Thyroid gland (tissue), 4 donors: ENCODE data around the gene ENOX1. TPM values are rescaled to one million over a fixed set of nuclear protein-coding genes. Genes with fewer than 3 reads are reported as not detected.

ENCODE experiments used
- DNase-seq, 2 donors: peaks; one replicate each; pipeline ENCODE4 v3.0.0-alpha.2; 2019
- H3K27ac ChIP-seq, 3 donors: fragments of 200-600 bp; sonication (generic); 1 replicate in 2 of 3; 2 replicates in 1 of 3; pipeline ENCODE4 v1.5.1; 2016 to 2019; ENCODE audit warnings: mild to moderate bottlenecking in 1 of 3, moderate library complexity in 1 of 3
- H3K27me3 ChIP-seq: fragments of 200-600 bp; sonication (generic); one replicate; pipeline ENCODE4 v1.5.1; 2019
- H3K36me3 ChIP-seq, 2 donors: fragments of 200-600 bp; sonication (generic); one replicate each; pipeline ENCODE4 v1.5.1; 2016 to 2019
- H3K4me1 ChIP-seq, 2 donors: fragments of 200-600 bp; sonication (generic); one replicate each; pipeline ENCODE4 v1.5.1; 2017 to 2019
- H3K4me3 ChIP-seq, 3 donors: fragments of 200-600 bp; sonication (generic); replicated peaks in 1 of 3; 1 replicate in 2 of 3; 2 replicates in 1 of 3; pipeline ENCODE4 v1.5.1; 2016; ENCODE audit warnings: mild to moderate bottlenecking in 1 of 3
- H3K9me3 ChIP-seq: fragments of 200-600 bp; sonication (generic); one replicate; pipeline ENCODE4 v1.5.1; 2017
- CTCF ChIP-seq, 6 experiments: fragments of 200-600 bp in 3 of 6; fragments of 450-650 bp in 3 of 6; sonication (generic) in 3 of 6; IDR thresholded peaks; one replicate each; pipeline ENCODE4 v1.5.1; 2016 to 2019; ENCODE audit warnings: antibody characterized with exemption in 6 of 6, mild to moderate bottlenecking in 2 of 6, inconsistent platforms in 1 of 6, moderate library complexity in 1 of 6
- POLR2A ChIP-seq, 2 donors: fragments of 450-650 bp; IDR thresholded peaks; one replicate each; pipeline ENCODE4 v1.6.1; 2017; ENCODE audit warnings: antibody characterized with exemption in 2 of 2, mild to moderate bottlenecking in 2 of 2, moderate library complexity in 1 of 2
- WGBS, 2 donors: methylation state at CpG; one replicate each; pipeline ENCODE4 v1.1.5; 2017; 5-methylcytosine and 5-hydroxymethylcytosine counted together
- intact Hi-C: fragments of 100-400 bp; cut with DNase I; formaldehyde crosslinking; loops from one replicate; pipeline ENCODE4 v1.15.1; 2023
- total RNA-seq, 4 donors: library from RNA; depleted of rRNA; stranded (reverse); fragments of >200 nt; gene quantifications; one replicate each; pipeline ENCODE4 v1.2.3, GENCODE V29; 2016

ENOX1 gene
- total RNA-seq, 4 donors from 2014 or later = 0.13 to 1.8 (median 0.31) TPM

- TF ChIP-seq CTCF (IDR thresholded peaks at IDR 0.05) (no peak), POLR2A (IDR thresholded peaks at IDR 0.05) (no peak)
- 15 to 27% methylated on average over 1 of the region's 1 CpG for WGBS, 2 donors
- DNase-seq = peak; percentile 2 to 7
- Histone ChIP-seq H3K4me3 (no peak overlapping the region), H3K9me3 (no peaks in the 10 kb centered on the region), H3K27me3 (no peaks in the 10 kb centered on the region), H3K4me1 (no peaks in the 10 kb centered on the region), H3K36me3 (no peaks in the 10 kb centered on the region), H3K27ac (no peak overlapping the region)
- intact Hi-C loops = no loop called here
These were observed 122.0 kb downstream of the ENOX1 start for GRCh38 chr13:43664700-43665191.

- H3K9me3 ChIP-seq = no peaks in the 10 kb centered on the region
- H3K4me3 ChIP-seq = no peak overlapping the region
- H3K27ac ChIP-seq = no peak overlapping the region
- intact Hi-C loops = no loop called here
- no peaks in the 10 kb centered on the region for H3K36me3 ChIP-seq
- no peak for TF ChIP-seq POLR2A (IDR thresholded peaks at IDR 0.05)
- TF ChIP-seq CTCF (IDR thresholded peaks at IDR 0.05) = no peak
- H3K27me3 ChIP-seq = no peaks in the 10 kb centered on the region
- H3K4me1 ChIP-seq = no peaks in the 10 kb centered on the region
- DNase-seq = no peak
- 71% methylated on average over 3 of the region's 3 CpGs for WGBS, 2 donors
These were observed 123.2 kb downstream of the ENOX1 start for GRCh38 chr13:43663474-43664090.

- intact Hi-C loops = no loop called here
- Histone ChIP-seq H3K27ac (no peak overlapping the region), H3K4me3 (no peak overlapping the region), H3K36me3 (no peaks in the 10 kb centered on the region), H3K4me1 (no peaks in the 10 kb centered on the region), H3K9me3 (no peaks in the 10 kb centered on the region), H3K27me3 (no peaks in the 10 kb centered on the region)
- TF ChIP-seq CTCF (IDR thresholded peaks at IDR 0.05) = no peak
- no peak for TF ChIP-seq POLR2A (IDR thresholded peaks at IDR 0.05)
- DNase-seq = no peak
These were observed 123.8 kb downstream of the ENOX1 start for GRCh38 chr13:43662976-43663375.

GRCh38 chr13:43661161-43661830 is 125.5 kb downstream of the ENOX1 start:
- no peaks in the 10 kb centered on the region for H3K9me3 ChIP-seq
- no peaks in the 10 kb centered on the region for H3K4me1 ChIP-seq
- H3K4me3 ChIP-seq = no peak overlapping the region
- intact Hi-C loops = no loop called here
- 75 to 79% methylated on average over 6 of the region's 6 CpGs for WGBS, 2 donors
- no peak for TF ChIP-seq POLR2A (IDR thresholded peaks at IDR 0.05)
- no peak for TF ChIP-seq CTCF (IDR thresholded peaks at IDR 0.05)
- no peak overlapping the region for H3K27ac ChIP-seq
- DNase-seq = no peak
- no peaks in the 10 kb centered on the region for H3K27me3 ChIP-seq
- H3K36me3 ChIP-seq = no peaks in the 10 kb centered on the region

- no peaks in the 10 kb centered on the region for H3K27me3 ChIP-seq
- intact Hi-C loops = no loop called here
- 90 to 96% methylated on average over 3 of the region's 3 CpGs for WGBS, 2 donors
- H3K27ac ChIP-seq = no peak overlapping the region
- no peak for DNase-seq
- no peak overlapping the region for H3K4me3 ChIP-seq
- no peak for TF ChIP-seq POLR2A (IDR thresholded peaks at IDR 0.05)
- TF ChIP-seq CTCF (IDR thresholded peaks at IDR 0.05) = no peak
- H3K4me1 ChIP-seq = no peaks in the 10 kb centered on the region
- no peaks in the 10 kb centered on the region for H3K36me3 ChIP-seq
- no peaks in the 10 kb centered on the region for H3K9me3 ChIP-seq
These were observed 129.3 kb downstream of the ENOX1 start for GRCh38 chr13:43657485-43657884.
